Left lung (tissue), 10 donors: ENCODE results near the gene HCK. TPM values are rescaled to one million over a fixed set of nuclear protein-coding genes. Genes with fewer than 3 reads are reported as not detected.

ENCODE experiments used
- ATAC-seq: fragments of 200-7000 bp; cut with Tn5 transposase; one replicate; pipeline ENCODE4 v1.9.1; 2020; ENCODE audit warnings: moderate library complexity
- DNase-seq, 4 donors: peaks; one replicate each; pipeline ENCODE4 v3.0.0-alpha.2; 2013 to 2020
- H3K27ac ChIP-seq, 2 donors: fragments of 200-600 bp; sonication (generic) in 1 of 2; one replicate each; pipeline versions ENCODE4 v1.5.0 to v1.8.0; 2020 to 2021
- H3K27me3 ChIP-seq, 2 donors: fragments of 200-600 bp; sonication (generic) in 1 of 2; one replicate each; pipeline versions ENCODE4 v1.5.0 to v1.8.0; 2020 to 2021
- H3K36me3 ChIP-seq, 2 donors: fragments of 200-600 bp; sonication (generic) in 1 of 2; one replicate each; pipeline versions ENCODE4 v1.5.0 to v1.8.0; 2020 to 2021
- H3K4me1 ChIP-seq, 2 donors: fragments of 200-600 bp; one replicate each; pipeline ENCODE4 v1.8.0; 2021
- H3K4me3 ChIP-seq, 2 donors: fragments of 200-600 bp; sonication (generic) in 1 of 2; one replicate each; pipeline versions ENCODE4 v1.5.0 to v1.8.0; 2020 to 2021; ENCODE audit warnings: mild to moderate bottlenecking in 1 of 2
- H3K9me3 ChIP-seq, 2 donors: fragments of 200-600 bp; sonication (generic) in 1 of 2; one replicate each; pipeline versions ENCODE4 v1.5.0 to v1.8.0; 2020 to 2021
- CTCF ChIP-seq, 2 donors: fragments of 200-600 bp; sonication (generic) in 1 of 2; IDR thresholded peaks; one replicate each; pipeline versions ENCODE4 v1.5.0 to v1.8.0; 2021; ENCODE audit warnings: antibody characterized with exemption in 2 of 2
- intact Hi-C, 2 donors: fragments of 100-400 bp; cut with DNase I; formaldehyde crosslinking; loops; one replicate each; pipeline versions ENCODE4 v1.11.2 to v1.14.2; 2022
- polyA plus RNA-seq, 6 donors: library from polyadenylated mRNA; unstranded; fragments of 120-200 nt; gene quantifications; one replicate each; pipeline ENCODE4 v1.2.1, GENCODE V29; 2013; ENCODE audit not compliant: insufficient read length in 6 of 6
- total RNA-seq, 2 donors: library from RNA; stranded (reverse); fragmentation: NEBNext Ultra II Directional; extraction: Animal tissue kit (Norgen Biotek cat#: 25700); gene quantifications; one replicate each; pipeline ENCODE4 v1.2.1, GENCODE V29; 2021
- donor health status: DM: no; HTN: yes; CAD: no.
- donor health status: DM: no; HTN: no; CAD: no.

Gene HCK
- total and polyA plus RNA-seq, 8 donors, result 3.0 to 110 (median 5.0) TPM

- Histone ChIP-seq H3K27ac (no peak overlapping the region), H3K27me3 (no peaks in the 10 kb centered on the region), H3K36me3 (peaks cover 0 to 32% of the 10 kb centered on the region in 2 donors), H3K4me3 (no peak overlapping the region), H3K9me3 (no peaks in the 10 kb centered on the region), H3K4me1 (no peaks in the 10 kb centered on the region)
- no peak for ATAC-seq
- intact Hi-C loops, result no loop called here
- no peak for DNase-seq
- no peak for TF ChIP-seq CTCF (IDR thresholded peaks at IDR 0.05)
Observed at GRCh38 chr20:32129863-32130262, 77.8 kb downstream of the HCK start.

GRCh38 chr20:32130352-32130751 is 78.3 kb downstream of the HCK start:
- no peaks in the 10 kb centered on the region for H3K27me3 ChIP-seq
- H3K4me3 ChIP-seq, result no peak overlapping the region
- DNase-seq (no peak), ATAC-seq (no peak)
- no peak for TF ChIP-seq CTCF (IDR thresholded peaks at IDR 0.05)
- H3K36me3 ChIP-seq, result peaks cover 0 to 31% of the 10 kb centered on the region in 2 donors
- no peak overlapping the region for H3K27ac ChIP-seq
- no peaks in the 10 kb centered on the region for H3K9me3 ChIP-seq
- intact Hi-C loops, result no loop called here
- H3K4me1 ChIP-seq, result no peaks in the 10 kb centered on the region

GRCh38 chr20:32130965-32131364 is 78.9 kb downstream of the HCK start:
- H3K27ac ChIP-seq, result no peak overlapping the region
- no peak overlapping the region for H3K4me3 ChIP-seq
- no peaks in the 10 kb centered on the region for H3K27me3 ChIP-seq
- DNase-seq (no peak), ATAC-seq (no peak)
- no peaks in the 10 kb centered on the region for H3K4me1 ChIP-seq
- intact Hi-C loops, result no loop called here
- H3K9me3 ChIP-seq, result no peaks in the 10 kb centered on the region
- TF ChIP-seq CTCF (IDR thresholded peaks at IDR 0.05), result no peak
- H3K36me3 ChIP-seq, result peaks cover 0 to 37% of the 10 kb centered on the region in 2 donors

- TF ChIP-seq CTCF (IDR thresholded peaks at IDR 0.05), result no peak
- ATAC-seq (no peak), DNase-seq (no peak)
- no peaks in the 10 kb centered on the region for H3K27me3 ChIP-seq
- no peak overlapping the region for H3K27ac ChIP-seq
- H3K36me3 ChIP-seq, result peaks cover 0 to 51% of the 10 kb centered on the region in 2 donors
- no peaks in the 10 kb centered on the region for H3K9me3 ChIP-seq
- intact Hi-C loops, result no loop called here
- H3K4me1 ChIP-seq, result no peaks in the 10 kb centered on the region
- H3K4me3 ChIP-seq, result no peak overlapping the region
Observed at GRCh38 chr20:32132911-32133549, 81.0 kb downstream of the HCK start.

GRCh38 chr20:32134026-32134425 is 82.0 kb downstream of the HCK start:
- Histone ChIP-seq H3K4me1 (no peaks in the 10 kb centered on the region), H3K4me3 (no peak overlapping the region), H3K36me3 (peaks cover 0 to 61% of the 10 kb centered on the region in 2 donors), H3K9me3 (no peaks in the 10 kb centered on the region), H3K27me3 (no peaks in the 10 kb centered on the region), H3K27ac (no peak overlapping the region)
- ATAC-seq (no peak), DNase-seq (no peak)
- intact Hi-C loops, result no loop called here
- no peak for TF ChIP-seq CTCF (IDR thresholded peaks at IDR 0.05)
